HEK293 (cell line): Measurements from ENCODE around the gene UNK.
A peak's percentile ranks its signal among the peaks of the same experiment; 100 is the strongest.
"Not testable (repeated sequence)": the region's sequence is repeated elsewhere in the genome, so short reads cannot be mapped to it uniquely, and the experiment has no call there.

Source experiments
- CTCF ChIA-PET: fragments of 350-600 bp; formaldehyde crosslinking; extraction: SDS; loops from one replicate; lab custom pipeline; 2021; ENCODE audit warnings: antibody characterized with exemption; lab: Yijun Ruan, JAX
- POLR2A ChIA-PET: fragments of 300-600 bp; formaldehyde crosslinking; extraction: SDS; loops from one replicate; lab custom pipeline; 2020; ENCODE audit warnings: antibody characterized with exemption, inconsistent platforms; lab: Yijun Ruan, JAX
- H3K27ac ChIP-seq: fragments of 200-500 bp; sonication (Bioruptor generic); 2 replicates; pipeline ENCODE4 v1.5.1; 2014; ENCODE audit warnings: low read depth, low read length, control low read depth, inconsistent platforms; ENCODE audit errors: extremely low read depth
- H3K36me3 ChIP-seq, 2 experiments: fragments of 200-500 bp in 1 of 2; sonication (Bioruptor generic) in 1 of 2; 1 replicate in 1 of 2; 2 replicates in 1 of 2; pipeline ENCODE4 v1.5.1; 2014 to 2017; ENCODE audit warnings: inconsistent platforms in 2 of 2, low read length in 2 of 2; ENCODE audit not compliant: control insufficient read depth in 2 of 2, insufficient read depth in 1 of 2
- H3K4me1 ChIP-seq: fragments of 200-500 bp; sonication (Bioruptor generic); 2 replicates; pipeline ENCODE4 v1.5.1; 2014; ENCODE audit warnings: mild to moderate bottlenecking, low read length, inconsistent platforms; ENCODE audit not compliant: control insufficient read depth, insufficient read depth
- H3K4me3 ChIP-seq: 2 replicates; pipeline ENCODE4 v1.5.1; 2011; ENCODE audit warnings: low read depth, mild to moderate bottlenecking, control low read depth, low read length, moderate library complexity
- H3K9me3 ChIP-seq: fragments of 200-500 bp; sonication (Bioruptor generic); 2 replicates; pipeline ENCODE4 v1.5.1; 2014; ENCODE audit warnings: low read depth, low read length, inconsistent platforms; ENCODE audit not compliant: control insufficient read depth, insufficient read depth
- HOXA7 ChIP-seq: sonication (generic); formaldehyde crosslinking; IDR thresholded peaks from 2 replicates; pipeline ENCODE4 v1.8.1; 2022; ENCODE audit warnings: missing genetic modification reagents, borderline replicate concordance
- KLF1 ChIP-seq: fragments of 450-650 bp; formaldehyde crosslinking; IDR thresholded peaks from 2 replicates; pipeline ENCODE4 v1.5.1; 2016; ENCODE audit warnings: missing biosample characterization, missing genetic modification characterization
- KLF10 ChIP-seq: fragments of 450-650 bp; IDR thresholded peaks from 2 replicates; pipeline ENCODE4 v1.5.1; 2018; ENCODE audit warnings: missing biosample characterization, mild to moderate bottlenecking, missing genetic modification characterization
- KLF17 ChIP-seq: fragments of 450-650 bp; formaldehyde crosslinking; IDR thresholded peaks from 2 replicates; pipeline ENCODE4 v1.5.1; 2016; ENCODE audit warnings: missing biosample characterization, missing genetic modification characterization
- KLF7 ChIP-seq: fragments of 450-650 bp; formaldehyde crosslinking; IDR thresholded peaks from 2 replicates; pipeline ENCODE4 v1.5.1; 2016; ENCODE audit warnings: missing biosample characterization, missing genetic modification characterization, borderline replicate concordance
- KLF9 ChIP-seq: fragments of 450-650 bp; formaldehyde crosslinking; IDR thresholded peaks from 2 replicates; pipeline ENCODE4 v1.5.1; 2016; ENCODE audit warnings: missing biosample characterization, missing genetic modification characterization, low read depth
- PBX3 ChIP-seq: sonication (generic); formaldehyde crosslinking; IDR thresholded peaks from 2 replicates; pipeline ENCODE4 v1.8.1; 2022; ENCODE audit warnings: mild to moderate bottlenecking, moderate library complexity, missing genetic modification reagents
- PRDM2 ChIP-seq: fragments of 450-650 bp; formaldehyde crosslinking; IDR thresholded peaks from 2 replicates; pipeline ENCODE4 v1.5.1; 2016; ENCODE audit warnings: missing biosample characterization, missing genetic modification characterization, borderline replicate concordance
- RBAK ChIP-seq: fragments of 450-650 bp; formaldehyde crosslinking; IDR thresholded peaks from 2 replicates; pipeline ENCODE4 v1.5.1; 2016; ENCODE audit warnings: missing biosample characterization, missing genetic modification characterization
- SP3 ChIP-seq: fragments of 450-650 bp; formaldehyde crosslinking; IDR thresholded peaks from 2 replicates; pipeline ENCODE4 v1.5.1; 2016; ENCODE audit warnings: missing biosample characterization, missing genetic modification characterization
- WT1 ChIP-seq: fragments of 450-650 bp; formaldehyde crosslinking; IDR thresholded peaks from 2 replicates; pipeline ENCODE4 v1.5.1; 2016; ENCODE audit warnings: missing biosample characterization, missing genetic modification characterization
- YY1 ChIP-seq: fragments of 450-650 bp; formaldehyde crosslinking; IDR thresholded peaks from 2 replicates; pipeline ENCODE4 v1.5.1; 2018; ENCODE audit warnings: missing biosample characterization, missing genetic modification characterization
- ZBTB20 ChIP-seq: fragments of 450-650 bp; formaldehyde crosslinking; IDR thresholded peaks from 2 replicates; pipeline ENCODE4 v1.5.1; 2016; ENCODE audit warnings: missing biosample characterization, missing genetic modification characterization
- ZNF114 ChIP-seq: fragments of 450-650 bp; formaldehyde crosslinking; IDR thresholded peaks from 2 replicates; pipeline ENCODE4 v1.5.0; 2017; ENCODE audit warnings: missing biosample characterization, missing genetic modification characterization
- ZNF148 ChIP-seq: fragments of 450-650 bp; formaldehyde crosslinking; IDR thresholded peaks from 2 replicates; pipeline ENCODE4 v1.5.0; 2017; ENCODE audit warnings: missing biosample characterization, missing genetic modification characterization, borderline replicate concordance
- ZNF521 ChIP-seq: fragments of 450-650 bp; formaldehyde crosslinking; IDR thresholded peaks from 2 replicates; pipeline ENCODE4 v1.5.1; 2017; ENCODE audit warnings: missing biosample characterization, mild to moderate bottlenecking, missing genetic modification characterization
- ZNF580 ChIP-seq: fragments of 450-650 bp; formaldehyde crosslinking; IDR thresholded peaks from 2 replicates; pipeline ENCODE4 v1.5.1; 2016; ENCODE audit warnings: missing biosample characterization, missing genetic modification characterization
- ZNF785 ChIP-seq: fragments of 450-650 bp; formaldehyde crosslinking; IDR thresholded peaks from 2 replicates; pipeline ENCODE4 v1.5.1; 2016; ENCODE audit warnings: missing biosample characterization, missing genetic modification characterization
- ZSCAN30 ChIP-seq: fragments of 450-650 bp; IDR thresholded peaks from 2 replicates; pipeline ENCODE4 v1.5.1; 2018; ENCODE audit warnings: missing biosample characterization, mild to moderate bottlenecking, missing genetic modification characterization, moderate library complexity

UNK gene

GRCh38 chr17:75809631-75810111, 25.1 kb downstream of the UNK start (continued):
- no peak for TF ChIP-seq ZNF148 (tag by site-specific recombination)

GRCh38 chr17:75810216-75810615, 25.6 kb downstream of the UNK start:
- ChIA-PET CTCF (interaction anchor here (1.1 kb wide), 1 partner anchor 176 kb away, joined by 3 read pairs; no protein-coding TSS in a partner anchor), POLR2A (interaction anchor here (1.2 kb wide), 1 partner anchor 45 kb away, joined by 3 read pairs; the partner anchor contains the start of gene WBP2)
- TF ChIP-seq KLF7 (tag by site-specific recombination): 0 out of 2 replicates have a peak, but pooled peaks have one; percentile 48
- TF ChIP-seq KLF17: peak; percentile 68; the same call in 1 of the 2 replicates
- peak; percentile 99 for TF ChIP-seq KLF1
- no peak for TF ChIP-seq ZBTB20 (tag by site-specific recombination)
- peak; percentile 82; the same call in 1 of the 2 replicates for TF ChIP-seq KLF9
- TF ChIP-seq SP3: peak; percentile 58; the same call in 1 of the 2 replicates
- no peak for TF ChIP-seq ZNF580
- TF ChIP-seq WT1 (tag by site-specific recombination): peak; percentile 97
- peaks cover 9% of the 10 kb centered on the region for H3K4me1 ChIP-seq
- H3K9me3 ChIP-seq: no peaks in the 10 kb centered on the region
- peaks cover 24 to 59% of the 10 kb centered on the region in 2 experiments for H3K36me3 ChIP-seq
- no peak overlapping the region for H3K27ac ChIP-seq
- no peak overlapping the region for H3K4me3 ChIP-seq

- H3K4me3 ChIP-seq, H3K4me1 ChIP-seq, H3K9me3 ChIP-seq, H3K27ac ChIP-seq: not testable (repeated sequence)
- CTCF ChIA-PET: interaction anchor here (1.1 kb wide), 1 partner anchor 177 kb away, joined by 3 read pairs; no protein-coding TSS in a partner anchor
- H3K36me3 ChIP-seq: peaks cover 29 to 63% of the 10 kb centered on the region in 2 experiments
- POLR2A ChIA-PET: interaction anchor here (1.2 kb wide), 1 partner anchor 45 kb away, joined by 3 read pairs; the partner anchor contains the start of gene WBP2
These were observed 26.1 kb downstream of the UNK start for GRCh38 chr17:75810756-75811155.

GRCh38 chr17:75811174-75811573, 26.6 kb downstream of the UNK start:
- Histone ChIP-seq H3K9me3 (no peaks in the 10 kb centered on the region), H3K4me3 (no peak overlapping the region), H3K4me1 (peaks cover 9% of the 10 kb centered on the region), H3K27ac (no peak overlapping the region), H3K36me3 (peaks cover 33 to 66% of the 10 kb centered on the region in 2 experiments)
- TF ChIP-seq RBAK (tag by site-specific recombination) (no peak), ZNF785 (tag by site-specific recombination) (no peak), PBX3 (no peak), PRDM2 (tag by site-specific recombination) (no peak), ZNF521 (no peak), ZSCAN30 (no peak), ZNF114 (no peak), KLF10 (tag by site-specific recombination) (no peak), YY1 (no peak), HOXA7 (CRISPR knock-in tag) (no peak)
- ChIA-PET POLR2A (interaction anchor here (1.2 kb wide), 1 partner anchor 44 kb away, joined by 3 read pairs; the partner anchor contains the start of gene WBP2), CTCF (interaction anchor here (0.8 to 1.1 kb wide), 2 partner anchors 86 to 177 kb away, joined by 3 to 7 read pairs; partner anchors contain the start of gene TRIM65)
